ENCODE data around the gene ADGRE3.
A peak's percentile ranks its signal among the peaks of the same experiment; 100 is the strongest.

Gene ADGRE3

GRCh38 chr19:14571695-14572490 lies 102.8 kb downstream of the ADGRE3 start, which contains the start of gene NDUFB7 (continued):
- TF ChIP-seq, protein P1, sequence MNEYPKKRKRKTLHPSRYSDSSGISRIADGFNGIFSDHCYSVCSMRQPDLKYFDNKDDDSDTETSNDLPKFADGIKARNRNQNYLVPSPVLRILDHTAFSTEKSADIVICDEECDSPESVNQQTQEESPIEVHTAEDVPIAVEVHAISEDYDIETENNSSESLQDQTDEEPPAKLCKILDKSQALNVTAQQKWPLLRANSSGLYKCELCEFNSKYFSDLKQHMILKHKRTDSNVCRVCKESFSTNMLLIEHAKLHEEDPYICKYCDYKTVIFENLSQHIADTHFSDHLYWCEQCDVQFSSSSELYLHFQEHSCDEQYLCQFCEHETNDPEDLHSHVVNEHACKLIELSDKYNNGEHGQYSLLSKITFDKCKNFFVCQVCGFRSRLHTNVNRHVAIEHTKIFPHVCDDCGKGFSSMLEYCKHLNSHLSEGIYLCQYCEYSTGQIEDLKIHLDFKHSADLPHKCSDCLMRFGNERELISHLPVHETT (tag by site-specific recombination; IDR thresholded peaks at IDR 0.05): peak; percentile 95
- 0 out of 2 replicates have a peak, but pooled peaks have one; percentile 42 for TF ChIP-seq ZIC2 (tag by site-specific recombination; IDR thresholded peaks at IDR 0.05)
- TF ChIP-seq ZNF776 (tag by site-specific recombination; IDR thresholded peaks at IDR 0.05; ENCODE audit: borderline replicate concordance): no peak
- TF ChIP-seq TCF7L2 (IDR thresholded peaks at IDR 0.05; ENCODE audit: borderline replicate concordance, low read depth, low read length): no peak
- TF ChIP-seq, protein P2, sequence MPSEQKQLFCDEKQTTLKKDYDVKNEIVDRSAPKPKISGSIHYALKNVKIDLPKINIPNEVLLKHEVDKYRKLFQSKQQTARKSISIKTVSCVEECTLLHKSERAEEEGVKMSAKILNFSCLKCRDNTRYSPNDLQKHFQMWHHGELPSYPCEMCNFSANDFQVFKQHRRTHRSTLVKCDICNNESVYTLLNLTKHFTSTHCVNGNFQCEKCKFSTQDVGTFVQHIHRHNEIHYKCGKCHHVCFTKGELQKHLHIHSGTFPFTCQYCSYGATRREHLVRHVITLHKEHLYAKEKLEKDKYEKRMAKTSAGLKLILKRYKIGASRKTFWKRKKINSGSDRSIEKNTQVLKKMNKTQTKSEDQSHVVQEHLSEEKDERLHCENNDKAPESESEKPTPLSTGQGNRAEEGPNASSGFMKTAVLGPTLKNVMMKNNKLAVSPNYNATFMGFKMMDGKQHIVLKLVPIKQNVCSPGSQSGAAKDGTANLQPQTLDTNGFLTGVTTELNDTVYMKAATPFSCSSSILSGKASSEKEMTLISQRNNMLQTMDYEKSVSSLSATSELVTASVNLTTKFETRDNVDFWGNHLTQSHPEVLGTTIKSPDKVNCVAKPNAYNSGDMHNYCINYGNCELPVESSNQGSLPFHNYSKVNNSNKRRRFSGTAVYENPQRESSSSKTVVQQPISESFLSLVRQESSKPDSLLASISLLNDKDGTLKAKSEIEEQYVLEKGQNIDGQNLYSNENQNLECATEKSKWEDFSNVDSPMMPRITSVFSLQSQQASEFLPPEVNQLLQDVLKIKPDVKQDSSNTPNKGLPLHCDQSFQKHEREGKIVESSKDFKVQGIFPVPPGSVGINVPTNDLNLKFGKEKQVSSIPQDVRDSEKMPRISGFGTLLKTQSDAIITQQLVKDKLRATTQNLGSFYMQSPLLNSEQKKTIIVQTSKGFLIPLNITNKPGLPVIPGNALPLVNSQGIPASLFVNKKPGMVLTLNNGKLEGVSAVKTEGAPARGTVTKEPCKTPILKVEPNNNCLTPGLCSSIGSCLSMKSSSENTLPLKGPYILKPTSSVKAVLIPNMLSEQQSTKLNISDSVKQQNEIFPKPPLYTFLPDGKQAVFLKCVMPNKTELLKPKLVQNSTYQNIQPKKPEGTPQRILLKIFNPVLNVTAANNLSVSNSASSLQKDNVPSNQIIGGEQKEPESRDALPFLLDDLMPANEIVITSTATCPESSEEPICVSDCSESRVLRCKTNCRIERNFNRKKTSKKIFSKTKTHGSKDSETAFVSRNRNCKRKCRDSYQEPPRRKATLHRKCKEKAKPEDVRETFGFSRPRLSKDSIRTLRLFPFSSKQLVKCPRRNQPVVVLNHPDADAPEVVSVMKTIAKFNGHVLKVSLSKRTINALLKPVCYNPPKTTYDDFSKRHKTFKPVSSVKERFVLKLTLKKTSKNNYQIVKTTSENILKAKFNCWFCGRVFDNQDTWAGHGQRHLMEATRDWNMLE (tag by site-specific recombination; conservative IDR thresholded peaks at IDR 0.05; ENCODE audit: low read depth): peak; percentile 100
- no peak for TF ChIP-seq ZSCAN23 (tag by site-specific recombination; IDR thresholded peaks at IDR 0.05)
- TF ChIP-seq, protein P3, sequence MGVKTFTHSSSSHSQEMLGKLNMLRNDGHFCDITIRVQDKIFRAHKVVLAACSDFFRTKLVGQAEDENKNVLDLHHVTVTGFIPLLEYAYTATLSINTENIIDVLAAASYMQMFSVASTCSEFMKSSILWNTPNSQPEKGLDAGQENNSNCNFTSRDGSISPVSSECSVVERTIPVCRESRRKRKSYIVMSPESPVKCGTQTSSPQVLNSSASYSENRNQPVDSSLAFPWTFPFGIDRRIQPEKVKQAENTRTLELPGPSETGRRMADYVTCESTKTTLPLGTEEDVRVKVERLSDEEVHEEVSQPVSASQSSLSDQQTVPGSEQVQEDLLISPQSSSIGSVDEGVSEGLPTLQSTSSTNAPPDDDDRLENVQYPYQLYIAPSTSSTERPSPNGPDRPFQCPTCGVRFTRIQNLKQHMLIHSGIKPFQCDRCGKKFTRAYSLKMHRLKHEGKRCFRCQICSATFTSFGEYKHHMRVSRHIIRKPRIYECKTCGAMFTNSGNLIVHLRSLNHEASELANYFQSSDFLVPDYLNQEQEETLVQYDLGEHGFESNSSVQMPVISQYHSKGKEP (tag by site-specific recombination; IDR thresholded peaks at IDR 0.05): peak; percentile 78
- peak; percentile 92 for TF ChIP-seq ZXDB (tag by site-specific recombination; IDR thresholded peaks at IDR 0.05)
- peak; percentile 88 for TF ChIP-seq ZNF24 (tag by site-specific recombination; IDR thresholded peaks at IDR 0.05)
- TF ChIP-seq, protein P4, sequence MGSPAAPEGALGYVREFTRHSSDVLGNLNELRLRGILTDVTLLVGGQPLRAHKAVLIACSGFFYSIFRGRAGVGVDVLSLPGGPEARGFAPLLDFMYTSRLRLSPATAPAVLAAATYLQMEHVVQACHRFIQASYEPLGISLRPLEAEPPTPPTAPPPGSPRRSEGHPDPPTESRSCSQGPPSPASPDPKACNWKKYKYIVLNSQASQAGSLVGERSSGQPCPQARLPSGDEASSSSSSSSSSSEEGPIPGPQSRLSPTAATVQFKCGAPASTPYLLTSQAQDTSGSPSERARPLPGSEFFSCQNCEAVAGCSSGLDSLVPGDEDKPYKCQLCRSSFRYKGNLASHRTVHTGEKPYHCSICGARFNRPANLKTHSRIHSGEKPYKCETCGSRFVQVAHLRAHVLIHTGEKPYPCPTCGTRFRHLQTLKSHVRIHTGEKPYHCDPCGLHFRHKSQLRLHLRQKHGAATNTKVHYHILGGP (tag by site-specific recombination; IDR thresholded peaks at IDR 0.05): no peak
- TF ChIP-seq ZNF76 (tag by site-specific recombination; IDR thresholded peaks at IDR 0.05; ENCODE audit: borderline replicate concordance, low read depth): peak; percentile 57; the same call in 1 of the 2 replicates
- no peak for TF ChIP-seq ZNF221 (tag by site-specific recombination; IDR thresholded peaks at IDR 0.05; ENCODE audit: borderline replicate concordance)
- TF ChIP-seq ZBTB17 (tag by site-specific recombination; IDR thresholded peaks at IDR 0.05): peak; percentile 83
- peak; percentile 56; the same call in 1 of the 2 replicates for TF ChIP-seq ZNF324 (tag by site-specific recombination; IDR thresholded peaks at IDR 0.05)
- TF ChIP-seq ZNF521 (tag by site-specific recombination; IDR thresholded peaks at IDR 0.05): no peak
